Measurements from ENCODE around the gene CAPRIN1.
"Not testable (repeated sequence)": the region's sequence is repeated elsewhere in the genome, so short reads cannot be mapped to it uniquely, and the experiment has no call there.

Gene CAPRIN1

GRCh38 chr11:34052036-34052607 lies 591 bp downstream of the CAPRIN1 start:
- no peak for FAIRE-seq

GRCh38 chr11:34052608-34053160 lies 1.2 kb downstream of the CAPRIN1 start:
- no peak for FAIRE-seq

- FAIRE-seq, result no peak
These were observed 1.7 kb downstream of the CAPRIN1 start for GRCh38 chr11:34053161-34053686.

- not testable (repeated sequence) for FAIRE-seq
These were observed 2.8 kb downstream of the CAPRIN1 start for GRCh38 chr11:34054351-34054750.

- FAIRE-seq, result no peak
These were observed 3.9 kb downstream of the CAPRIN1 start for GRCh38 chr11:34055218-34056000.

GRCh38 chr11:34056672-34057071 lies 5.1 kb downstream of the CAPRIN1 start:
- FAIRE-seq, result no peak

GRCh38 chr11:34063061-34063795 lies 11.7 kb downstream of the CAPRIN1 start:
- no peak for FAIRE-seq

GRCh38 chr11:34064291-34064690 lies 12.8 kb downstream of the CAPRIN1 start:
- FAIRE-seq, result no peak

- FAIRE-seq, result no peak
These were observed 14.1 kb downstream of the CAPRIN1 start for GRCh38 chr11:34065505-34066203.

GRCh38 chr11:34066766-34067165 lies 15.2 kb downstream of the CAPRIN1 start:
- FAIRE-seq, result not testable (repeated sequence)

- FAIRE-seq, result no peak
These were observed 16.0 kb downstream of the CAPRIN1 start for GRCh38 chr11:34067383-34068065.

- FAIRE-seq, result no peak
These were observed 16.6 kb downstream of the CAPRIN1 start for GRCh38 chr11:34068111-34068510.

- FAIRE-seq, result not testable (repeated sequence)
These were observed 19.8 kb downstream of the CAPRIN1 start for GRCh38 chr11:34071306-34071705.

GRCh38 chr11:34072041-34072440 lies 20.5 kb downstream of the CAPRIN1 start:
- FAIRE-seq, result no peak

- no peak for FAIRE-seq
These were observed 21.3 kb downstream of the CAPRIN1 start for GRCh38 chr11:34072832-34073231.

GRCh38 chr11:34074391-34074790 lies 22.9 kb downstream of the CAPRIN1 start:
- no peak for FAIRE-seq

- no peak for FAIRE-seq
These were observed 23.8 kb downstream of the CAPRIN1 start for GRCh38 chr11:34075178-34075820.

GRCh38 chr11:34080609-34081008 lies 29.1 kb downstream of the CAPRIN1 start:
- no peak for FAIRE-seq

- FAIRE-seq, result no peak
These were observed 33.1 kb downstream of the CAPRIN1 start for GRCh38 chr11:34084637-34085036.

- FAIRE-seq, result no peak
These were observed 35.2 kb downstream of the CAPRIN1 start for GRCh38 chr11:34086554-34087283.

GRCh38 chr11:34091825-34092224 lies 40.3 kb downstream of the CAPRIN1 start:
- FAIRE-seq, result no peak
